NOMO-1 treated with dmso at 0.1 percent for 144 hours (cell line): Measurements from ENCODE around the gene RNF17.
"Not testable (repeated sequence)": the region's sequence is repeated elsewhere in the genome, so short reads cannot be mapped to it uniquely, and the experiment has no call there.

ENCODE experiments used
- DNase-seq: peaks from one replicate; lab custom pipeline; 2025; ENCODE audit not compliant: unreplicated experiment; lab: John Stamatoyannopoulos, UW

Gene RNF17

GRCh38 chr13:24742294-24742693, 21.7 kb upstream of the RNF17 start:
- DNase-seq: no peak

GRCh38 chr13:24742977-24743376, 21.0 kb upstream of the RNF17 start:
- DNase-seq: no peak

- DNase-seq: no peak
These were observed 19.7 kb upstream of the RNF17 start for GRCh38 chr13:24744247-24744646.

- no peak for DNase-seq
These were observed 18.5 kb upstream of the RNF17 start for GRCh38 chr13:24745516-24745860.

- no peak for DNase-seq
These were observed 17.9 kb upstream of the RNF17 start for GRCh38 chr13:24745861-24746617.

- DNase-seq: no peak
These were observed 17.2 kb upstream of the RNF17 start for GRCh38 chr13:24746618-24747247.

GRCh38 chr13:24747248-24748060, 16.5 kb upstream of the RNF17 start:
- DNase-seq: no peak

- DNase-seq: no peak
These were observed 15.9 kb upstream of the RNF17 start for GRCh38 chr13:24748061-24748400.

GRCh38 chr13:24759197-24759596, 4.8 kb upstream of the RNF17 start:
- no peak for DNase-seq

GRCh38 chr13:24764276-24764630, 284 bp downstream of the RNF17 start:
- no peak for DNase-seq

GRCh38 chr13:24777171-24777570, 13.2 kb downstream of the RNF17 start:
- DNase-seq: no peak

GRCh38 chr13:24784319-24784718, 20.4 kb downstream of the RNF17 start:
- DNase-seq: no peak

GRCh38 chr13:24788538-24788937, 24.6 kb downstream of the RNF17 start:
- DNase-seq: no peak

- peak; percentile 64 for DNase-seq
These were observed 38.1 kb downstream of the RNF17 start for GRCh38 chr13:24802074-24802473.

- no peak for DNase-seq
These were observed 57.2 kb downstream of the RNF17 start for GRCh38 chr13:24821207-24821606.

GRCh38 chr13:24822640-24823039, 58.7 kb downstream of the RNF17 start:
- DNase-seq: no peak

GRCh38 chr13:24823122-24823710, 59.2 kb downstream of the RNF17 start:
- DNase-seq: not testable (repeated sequence)

GRCh38 chr13:24827799-24828198, 63.8 kb downstream of the RNF17 start:
- no peak for DNase-seq

GRCh38 chr13:24834902-24835510, 71.0 kb downstream of the RNF17 start:
- DNase-seq: no peak

GRCh38 chr13:24837528-24837927, 73.6 kb downstream of the RNF17 start:
- not testable (repeated sequence) for DNase-seq

- peak; percentile 77 for DNase-seq
These were observed 78.7 kb downstream of the RNF17 start for GRCh38 chr13:24842549-24843274.
